Astrocyte of the hippocampus (primary cell): ENCODE measurements around the gene B4GALNT4.
"Not testable (repeated sequence)": the region's sequence is repeated elsewhere in the genome, so short reads cannot be mapped to it uniquely, and the experiment has no call there.

Source experiments
- DNase-seq: peaks from one replicate; pipeline ENCODE4 v3.0.0; 2011; ENCODE audit warnings: low read depth, low spot score

The B4GALNT4 gene, protein sequence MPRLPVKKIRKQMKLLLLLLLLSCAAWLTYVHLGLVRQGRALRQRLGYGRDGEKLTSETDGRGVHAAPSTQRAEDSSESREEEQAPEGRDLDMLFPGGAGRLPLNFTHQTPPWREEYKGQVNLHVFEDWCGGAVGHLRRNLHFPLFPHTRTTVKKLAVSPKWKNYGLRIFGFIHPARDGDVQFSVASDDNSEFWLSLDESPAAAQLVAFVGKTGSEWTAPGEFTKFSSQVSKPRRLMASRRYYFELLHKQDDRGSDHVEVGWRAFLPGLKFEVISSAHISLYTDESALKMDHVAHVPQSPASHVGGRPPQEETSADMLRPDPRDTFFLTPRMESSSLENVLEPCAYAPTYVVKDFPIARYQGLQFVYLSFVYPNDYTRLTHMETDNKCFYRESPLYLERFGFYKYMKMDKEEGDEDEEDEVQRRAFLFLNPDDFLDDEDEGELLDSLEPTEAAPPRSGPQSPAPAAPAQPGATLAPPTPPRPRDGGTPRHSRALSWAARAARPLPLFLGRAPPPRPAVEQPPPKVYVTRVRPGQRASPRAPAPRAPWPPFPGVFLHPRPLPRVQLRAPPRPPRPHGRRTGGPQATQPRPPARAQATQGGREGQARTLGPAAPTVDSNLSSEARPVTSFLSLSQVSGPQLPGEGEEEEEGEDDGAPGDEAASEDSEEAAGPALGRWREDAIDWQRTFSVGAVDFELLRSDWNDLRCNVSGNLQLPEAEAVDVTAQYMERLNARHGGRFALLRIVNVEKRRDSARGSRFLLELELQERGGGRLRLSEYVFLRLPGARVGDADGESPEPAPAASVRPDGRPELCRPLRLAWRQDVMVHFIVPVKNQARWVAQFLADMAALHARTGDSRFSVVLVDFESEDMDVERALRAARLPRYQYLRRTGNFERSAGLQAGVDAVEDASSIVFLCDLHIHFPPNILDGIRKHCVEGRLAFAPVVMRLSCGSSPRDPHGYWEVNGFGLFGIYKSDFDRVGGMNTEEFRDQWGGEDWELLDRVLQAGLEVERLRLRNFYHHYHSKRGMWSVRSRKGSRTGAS

DNA sequence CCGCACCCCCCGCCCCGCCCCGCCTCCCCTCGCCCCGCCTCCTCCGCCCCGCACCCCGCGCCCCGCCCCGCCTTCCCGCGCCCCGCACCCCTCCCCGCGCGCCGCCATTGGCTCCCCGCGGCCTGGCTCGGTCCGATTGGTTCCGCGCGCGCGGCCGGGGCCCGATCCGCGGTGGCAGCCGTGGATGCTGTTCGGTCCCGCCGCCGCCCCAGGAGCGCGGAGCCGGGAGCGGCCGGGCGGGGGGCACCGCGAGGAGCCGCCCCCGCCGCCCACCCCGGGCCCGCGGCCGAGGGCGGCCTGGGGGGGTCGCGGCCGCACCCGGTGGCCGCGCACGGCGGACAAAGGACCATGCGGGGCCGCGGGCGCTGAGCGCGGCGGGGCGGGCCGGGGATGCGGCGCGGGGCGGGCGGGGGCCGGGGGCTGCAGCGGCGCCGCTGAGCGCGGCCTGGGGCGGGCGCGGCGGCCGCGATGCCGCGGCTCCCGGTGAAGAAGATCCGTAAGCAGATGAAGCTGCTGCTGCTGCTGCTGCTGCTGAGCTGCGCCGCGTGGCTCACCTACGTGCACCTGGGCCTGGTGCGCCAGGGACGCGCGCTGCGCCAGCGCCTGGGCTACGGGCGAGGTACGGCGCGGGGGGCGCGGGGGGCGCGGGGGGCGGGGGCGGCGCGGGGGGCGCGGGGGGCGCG is at the start of gene B4GALNT4:
Gene B4GALNT4 (plus strand): TSS at position 164 of the 683 bp plus-strand sequence. CDS start 305 bp downstream, at position 469.
- DNase-seq: peak; percentile 78

DNA sequence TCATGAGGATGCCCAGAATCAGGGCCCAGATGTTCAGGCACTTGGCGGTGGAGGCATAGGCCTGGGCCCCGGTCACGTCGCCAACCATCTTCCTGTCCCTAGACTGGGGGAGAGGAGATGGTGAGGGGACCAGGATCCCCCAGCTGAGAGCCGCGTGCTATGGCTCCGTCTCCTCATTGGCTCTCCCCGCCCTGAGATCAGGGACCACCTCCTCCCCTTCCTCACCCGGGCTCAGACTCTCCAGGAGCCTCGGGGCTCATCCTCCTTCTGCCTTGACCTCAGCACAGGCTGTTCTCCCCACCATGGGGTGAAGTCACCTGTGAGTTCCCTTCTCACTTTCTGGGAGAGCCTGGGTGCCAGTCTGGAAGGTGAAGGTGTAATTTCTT is 49.4 kb upstream of the B4GALNT4 start:
- DNase-seq: not testable (repeated sequence)

DNA sequence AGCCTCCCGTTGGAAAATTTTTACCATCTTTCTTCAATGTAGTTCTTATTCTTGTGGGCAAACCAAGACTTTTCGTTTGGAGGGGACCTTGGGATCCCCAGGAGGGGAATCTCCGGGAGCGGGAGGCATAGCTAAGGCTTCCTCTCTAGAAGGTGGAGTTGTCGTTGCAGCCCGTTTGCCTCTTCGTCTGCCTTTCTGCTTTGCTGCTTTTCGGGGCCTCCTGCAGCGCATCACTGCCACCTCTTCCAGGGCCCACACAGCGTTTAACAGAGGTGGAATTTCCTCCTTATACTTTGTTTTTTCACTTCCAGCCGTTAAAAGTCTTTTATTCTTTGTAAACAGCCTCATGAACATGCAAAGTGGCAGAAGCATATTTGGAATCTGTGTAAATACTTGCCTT is 45.1 kb upstream of the B4GALNT4 start:
- no peak for DNase-seq

DNA sequence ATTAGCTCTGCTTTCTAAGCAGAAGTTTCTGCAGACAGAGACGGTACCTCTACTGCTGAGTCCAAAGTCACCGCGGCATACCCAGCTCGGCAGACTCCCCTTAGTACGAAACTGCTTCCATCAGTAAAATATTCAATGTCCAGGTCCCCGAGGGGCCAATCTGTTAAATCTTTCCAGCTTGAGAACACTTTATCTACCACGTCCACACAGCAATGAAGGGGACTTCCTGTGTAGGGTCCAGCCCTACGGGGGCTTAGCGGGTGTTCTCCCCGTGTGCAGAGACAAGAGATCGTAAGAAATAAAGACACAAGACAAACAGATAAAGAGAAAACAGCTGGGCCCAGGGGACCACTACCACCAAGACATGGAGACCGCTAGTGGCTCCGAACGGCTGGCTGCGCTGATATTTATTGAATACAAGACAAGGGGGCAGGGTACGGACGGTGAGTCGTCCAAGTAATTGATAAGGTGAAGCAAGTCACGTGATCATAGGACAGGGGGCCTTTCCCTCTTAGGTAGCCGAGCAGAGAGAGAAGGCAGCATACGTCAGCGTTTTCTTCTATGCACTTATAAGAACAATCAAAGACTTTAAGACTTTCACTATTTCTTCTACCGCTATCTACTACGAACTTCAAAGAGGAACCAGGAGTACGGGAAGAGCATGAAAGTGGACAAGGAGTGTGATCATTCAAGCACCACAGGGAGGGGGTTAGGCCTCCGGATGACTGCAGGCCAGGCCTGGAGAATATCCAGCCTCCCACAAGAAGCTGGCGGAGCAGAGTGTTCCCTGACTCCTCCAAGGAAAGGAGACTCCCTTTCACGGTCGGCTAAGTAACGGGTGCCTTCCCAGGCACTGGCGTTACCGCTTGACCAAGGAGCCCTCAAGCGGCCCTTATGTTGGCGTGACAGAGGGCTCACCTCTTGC is 44.4 kb upstream of the B4GALNT4 start:
- DNase-seq: not testable (repeated sequence)

DNA sequence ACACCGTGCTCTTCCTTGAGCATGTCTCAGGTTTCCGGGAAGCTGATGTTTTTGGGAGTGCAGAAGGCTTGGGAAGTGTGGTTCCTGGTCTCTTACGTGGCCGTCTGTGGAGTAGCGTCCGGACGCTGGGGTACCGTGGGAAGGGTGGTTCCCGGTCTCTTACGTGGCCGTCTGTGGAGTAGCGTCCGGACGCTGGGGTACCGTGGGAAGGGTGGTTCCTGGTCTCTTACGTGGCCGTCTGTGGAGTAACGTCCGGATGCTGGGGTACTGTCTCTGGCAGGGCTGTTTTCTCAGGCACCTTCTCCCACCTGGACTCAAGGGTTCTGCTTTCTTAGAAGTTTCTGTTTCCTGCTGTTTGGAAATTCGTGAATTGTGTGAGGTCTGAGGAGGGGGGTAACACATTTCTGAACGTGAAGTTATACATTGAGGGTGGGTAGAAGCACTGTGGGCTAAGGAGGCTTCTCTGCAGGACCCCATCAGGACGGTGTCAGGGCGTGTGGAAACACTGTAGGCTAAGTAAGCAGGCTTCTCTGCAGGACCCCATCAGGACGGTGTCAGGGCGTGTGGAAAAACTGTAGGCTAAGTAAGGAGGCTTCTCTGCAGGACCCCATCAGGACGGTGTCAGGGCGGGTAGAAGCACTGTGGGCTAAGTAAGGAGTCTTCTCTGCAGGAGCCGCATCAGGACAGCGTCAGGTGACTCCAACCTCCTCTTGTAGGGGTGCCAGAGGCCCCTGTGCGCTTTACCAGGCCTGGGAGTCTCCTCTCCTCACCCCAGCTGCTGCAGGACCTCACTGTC is 43.3 kb upstream of the B4GALNT4 start:
- no peak for DNase-seq

DNA sequence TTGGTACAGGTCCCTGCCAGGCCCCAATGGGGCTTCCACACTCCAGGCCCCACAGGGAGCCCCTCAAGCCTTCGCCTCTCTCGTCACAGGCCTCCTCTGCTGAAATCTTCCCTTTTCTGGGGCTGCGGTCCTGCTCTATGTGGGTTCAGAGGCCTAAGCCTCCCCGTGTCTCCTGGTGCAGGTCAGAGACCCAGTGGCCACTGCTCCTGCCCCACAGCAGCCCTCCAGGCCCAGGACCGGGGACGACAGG is 42.8 kb upstream of the B4GALNT4 start:
- DNase-seq: no peak

DNA sequence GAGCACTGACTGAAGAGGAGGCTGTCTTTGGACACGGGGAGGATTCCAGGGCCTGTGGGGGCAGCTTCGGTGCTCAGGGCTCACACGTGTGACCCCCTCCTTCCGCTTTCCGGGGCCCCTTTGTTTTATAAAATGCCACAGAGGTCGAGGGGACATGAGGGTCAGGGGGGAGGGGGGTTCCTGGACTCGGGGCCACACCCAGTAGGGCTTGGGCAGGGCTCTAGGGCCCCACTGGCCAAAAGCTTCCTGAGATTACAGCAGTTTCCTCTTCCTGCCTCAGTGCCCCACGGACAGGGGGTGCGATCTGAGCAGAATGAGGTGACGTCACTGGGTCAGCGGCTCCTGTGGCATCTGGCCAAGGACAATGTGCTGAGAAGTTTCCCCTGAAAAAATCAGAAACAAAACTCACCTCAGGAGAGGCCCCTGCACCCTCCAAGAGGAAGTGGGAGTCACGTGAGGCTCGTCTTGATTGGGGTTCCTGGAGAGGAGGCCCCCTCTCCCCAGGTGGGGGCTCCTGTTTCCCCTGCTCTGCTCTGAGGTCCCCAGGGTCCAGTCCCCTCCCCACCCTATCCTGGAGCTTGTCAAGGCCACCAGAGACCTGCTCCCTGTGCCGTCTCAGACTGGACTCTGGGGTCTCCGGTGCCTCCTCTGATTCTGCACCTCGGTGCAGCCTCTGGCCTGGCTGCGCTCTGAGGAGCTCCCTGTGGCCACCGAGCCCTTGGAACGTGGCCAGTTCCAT is 42.3 kb upstream of the B4GALNT4 start:
- DNase-seq: peak; percentile 65

DNA sequence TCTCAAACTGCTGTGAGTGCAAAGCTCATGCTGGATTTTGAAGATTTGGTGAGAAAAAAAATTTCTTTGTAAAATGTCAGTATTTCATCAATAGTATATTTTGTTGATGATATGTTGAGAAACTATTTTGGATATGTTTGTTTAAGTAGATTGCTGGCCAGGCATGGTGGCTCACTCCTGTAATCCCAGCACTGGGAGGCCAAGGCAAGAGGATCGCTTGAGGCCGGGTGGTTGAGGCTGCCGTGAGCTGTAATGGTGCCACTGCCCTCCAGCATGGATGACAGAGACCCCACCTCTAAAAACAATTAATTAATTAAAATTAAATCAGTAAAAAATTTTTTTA is 41.7 kb upstream of the B4GALNT4 start:
- no peak for DNase-seq

DNA sequence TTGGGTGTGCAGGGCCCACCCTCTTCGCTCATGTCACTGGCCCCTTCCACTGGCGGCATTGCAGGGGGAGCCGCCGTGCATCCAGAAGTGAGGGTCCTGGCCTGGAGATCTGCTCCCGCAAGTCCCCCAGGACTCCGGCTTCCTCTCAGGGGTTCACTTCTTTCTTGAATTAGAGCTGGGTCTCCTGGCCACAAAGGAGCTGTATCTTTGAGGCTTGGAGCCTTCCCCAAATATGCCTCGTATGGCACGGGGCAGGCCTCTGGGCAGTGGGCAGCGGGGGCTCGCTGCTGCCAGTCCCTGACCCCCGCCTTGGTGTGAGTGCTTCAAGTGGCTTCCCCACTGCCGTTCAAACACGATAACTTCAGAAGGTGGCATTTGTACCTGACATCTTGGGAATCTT is 41.3 kb upstream of the B4GALNT4 start:
- no peak for DNase-seq

DNA sequence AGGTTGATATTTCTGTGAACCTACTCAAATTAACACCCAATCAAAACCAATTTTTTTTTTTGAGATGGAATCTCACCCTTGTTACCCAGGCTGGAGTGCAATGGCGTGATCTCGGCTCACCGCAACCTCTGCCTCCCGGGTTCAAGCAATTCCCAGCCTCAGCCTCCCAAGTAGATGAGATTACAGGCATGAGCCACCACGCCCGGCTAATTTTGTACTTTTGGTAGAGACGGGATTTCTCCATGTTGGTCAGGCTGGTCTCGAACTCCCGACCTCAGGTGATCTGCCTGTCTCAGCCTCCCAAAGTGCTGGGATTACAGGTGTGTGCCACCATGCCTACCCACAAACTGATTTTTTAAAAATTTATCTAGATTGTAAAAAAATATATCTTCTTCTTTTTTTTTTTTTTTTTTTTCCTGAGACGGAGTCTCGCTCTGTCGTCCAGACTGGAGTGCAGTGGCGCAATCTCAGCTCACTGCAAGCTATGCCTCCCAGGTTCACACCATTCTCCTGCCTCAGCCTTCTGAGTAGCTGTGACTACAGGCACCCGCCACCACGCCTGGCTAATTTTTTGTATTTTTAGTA is 40.7 kb upstream of the B4GALNT4 start:
- not testable (repeated sequence) for DNase-seq

DNA sequence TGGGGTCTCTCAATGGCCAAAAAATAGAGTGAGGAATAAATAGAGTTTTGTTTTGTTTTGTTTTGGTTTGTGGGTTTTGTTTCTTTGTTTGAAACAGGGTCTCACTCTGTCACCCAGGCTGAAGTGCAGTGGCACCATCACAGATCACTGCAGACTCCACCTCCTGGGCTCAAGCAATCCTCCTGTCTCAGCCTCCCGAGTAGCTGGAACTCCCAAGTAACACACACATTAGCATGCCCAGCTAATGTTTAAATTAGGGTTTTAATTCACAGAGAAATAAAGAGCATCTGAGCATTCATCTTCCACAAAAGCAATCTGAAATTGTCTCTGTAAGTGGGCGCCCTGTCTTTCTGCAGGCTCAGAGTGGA is 39.4 kb upstream of the B4GALNT4 start:
- DNase-seq: no peak

DNA sequence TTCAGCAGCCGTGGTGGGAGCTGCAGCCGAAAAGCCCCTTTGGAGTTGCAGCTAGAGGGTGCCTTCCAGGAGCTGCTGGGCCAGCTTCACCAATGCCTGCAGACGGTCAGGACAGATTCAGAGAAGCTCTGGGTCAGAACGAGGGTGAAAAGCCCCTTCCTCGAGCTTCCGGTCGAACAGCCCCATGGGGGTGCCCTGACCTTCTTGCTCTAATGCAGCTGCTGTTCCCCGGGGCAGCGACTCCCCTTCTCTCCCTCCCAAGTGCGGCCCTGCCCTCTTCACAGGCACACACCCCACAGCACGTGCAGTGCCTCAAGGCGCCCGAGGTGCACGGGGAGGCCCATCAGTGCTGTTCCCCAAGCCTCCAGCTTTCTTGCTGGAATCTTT is 39.0 kb upstream of the B4GALNT4 start:
- no peak for DNase-seq

DNA sequence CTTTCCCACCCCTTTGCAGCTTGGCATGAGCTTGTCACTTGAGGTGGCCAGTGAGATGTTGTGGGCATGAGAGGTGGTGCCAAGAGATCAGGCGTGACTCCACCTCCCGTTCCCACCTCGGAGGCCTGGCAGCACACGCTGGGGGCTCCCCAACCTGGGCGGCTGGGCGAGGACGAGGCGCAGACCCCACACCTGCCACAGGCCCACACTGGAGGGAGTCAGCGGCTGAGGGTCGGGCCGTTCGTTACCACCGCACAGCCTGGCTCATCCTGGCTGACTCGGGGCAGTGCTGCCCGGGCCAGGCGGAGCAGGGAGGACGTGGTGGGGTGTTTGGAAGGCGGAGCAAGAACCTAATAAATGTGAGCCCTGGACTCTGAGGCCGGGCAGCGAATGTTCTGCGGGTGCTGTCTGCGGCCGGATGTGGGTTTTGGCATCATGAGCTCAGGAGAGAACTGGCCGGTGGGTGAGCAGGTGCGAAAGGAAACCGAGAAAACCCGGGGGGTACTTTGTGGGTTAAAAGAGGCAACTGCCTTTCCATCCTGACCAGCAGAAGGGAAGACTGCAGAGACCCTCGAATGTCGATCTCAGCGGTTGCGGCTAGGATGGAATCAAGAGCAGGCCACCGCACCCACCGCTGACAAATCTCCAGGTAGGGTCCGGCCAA is 38.5 kb upstream of the B4GALNT4 start:
- DNase-seq: no peak

DNA sequence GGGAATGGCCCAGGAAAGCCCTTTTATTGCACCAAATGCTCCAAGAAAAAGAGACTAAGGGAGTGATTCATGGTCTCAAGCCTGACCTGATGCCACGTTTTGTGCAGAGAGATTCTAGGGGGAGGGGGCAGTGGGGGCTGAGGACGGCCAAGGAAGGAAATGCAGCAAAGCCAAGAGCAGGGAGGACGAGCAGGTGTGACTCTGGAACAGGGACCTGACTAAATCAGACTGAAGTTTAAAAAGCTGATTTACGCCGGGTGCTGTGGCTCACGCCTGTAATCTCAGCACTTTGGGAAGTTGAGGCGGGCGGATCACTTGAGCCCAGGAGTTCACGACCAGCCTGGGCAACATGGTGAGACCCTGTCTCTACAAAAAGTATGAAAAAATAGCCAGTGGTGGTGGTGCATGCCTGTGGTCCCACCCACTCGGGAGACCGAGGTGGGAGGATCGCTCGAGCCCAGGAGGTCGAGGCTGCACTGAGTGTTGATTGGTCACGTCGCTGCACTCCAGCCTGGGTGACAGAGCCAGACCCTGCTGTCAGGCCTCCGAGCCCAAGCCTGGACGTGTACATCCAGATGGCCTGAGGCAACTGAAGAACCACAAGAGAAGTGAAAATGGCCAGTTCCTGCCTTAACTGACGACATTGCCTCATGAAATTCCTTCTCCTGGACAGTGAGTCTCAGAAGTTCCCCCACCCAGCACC is 37.8 kb upstream of the B4GALNT4 start:
- DNase-seq: no peak

DNA sequence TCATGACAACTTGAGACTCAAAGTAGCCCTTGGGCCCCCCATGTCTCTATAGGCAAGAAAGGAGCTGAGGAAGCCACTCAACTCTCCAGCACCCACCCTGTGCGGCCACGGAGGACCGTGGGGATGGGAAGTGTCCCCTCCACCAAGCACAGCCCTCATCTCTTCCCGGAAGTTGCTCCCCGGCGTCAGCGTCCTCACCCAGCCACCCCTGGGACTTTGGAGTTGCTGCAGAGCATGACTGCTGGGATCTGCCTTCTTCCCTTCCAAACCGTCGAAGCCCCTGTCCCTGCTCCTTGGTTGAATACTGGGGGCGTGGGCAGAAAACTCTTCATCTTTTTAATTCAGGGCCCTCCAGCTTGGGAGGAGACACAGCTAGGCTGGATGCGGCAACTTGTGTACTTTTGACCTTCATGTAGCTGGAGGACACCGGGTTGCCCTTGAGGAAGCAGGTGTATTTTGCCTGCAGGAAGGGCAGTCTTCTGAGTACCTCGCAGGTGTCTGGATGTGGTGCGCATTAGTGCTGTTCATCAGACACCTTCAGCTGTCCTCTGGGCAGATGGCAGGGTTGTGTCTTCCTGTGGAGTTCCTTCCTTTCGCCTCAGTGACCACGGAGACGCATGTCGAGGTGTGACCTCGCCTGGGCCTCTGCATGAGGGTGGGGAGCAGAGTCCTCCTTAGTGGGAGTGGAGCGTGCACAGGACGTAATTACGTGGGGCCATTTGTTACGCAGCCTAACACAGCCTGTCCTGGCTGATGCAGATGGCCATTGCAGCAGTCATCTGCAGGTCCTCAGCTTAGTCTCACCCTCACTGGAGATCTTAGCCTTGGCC is 36.4 kb upstream of the B4GALNT4 start:
- DNase-seq: no peak

DNA sequence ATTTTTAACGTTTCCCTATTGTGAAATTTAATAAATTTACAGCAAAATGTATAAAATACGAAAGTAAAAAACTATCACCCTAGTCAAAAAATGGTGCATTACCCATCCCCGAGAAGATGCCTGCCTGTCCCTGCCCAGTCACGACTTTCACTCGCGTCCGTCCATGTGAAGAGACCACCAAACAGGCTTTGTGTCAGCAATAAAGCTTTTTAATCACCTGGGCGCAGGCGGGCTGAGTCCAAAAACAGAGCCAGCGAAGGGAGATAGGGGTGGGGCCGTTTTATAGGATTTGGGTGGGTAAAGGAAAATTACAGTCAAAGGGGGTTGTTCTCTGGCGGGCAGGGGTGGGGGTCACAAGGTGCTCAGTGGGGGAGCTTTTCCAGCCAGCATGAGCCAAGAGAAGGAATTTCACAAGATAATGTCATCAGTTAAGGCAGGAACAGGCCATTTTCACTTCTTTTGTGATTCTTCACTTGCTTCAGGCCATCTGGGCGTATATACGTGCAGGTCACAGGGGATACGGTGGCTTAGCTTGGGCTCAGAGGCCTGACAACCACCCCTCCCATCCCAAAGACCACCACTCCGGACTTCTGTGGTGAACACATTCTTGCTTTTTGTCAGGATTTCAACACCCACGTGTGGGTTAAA is 35.6 kb upstream of the B4GALNT4 start:
- DNase-seq: not testable (repeated sequence)
